NK-92 treated with Interleukin-12 subunit alpha and Interleukin-12 subunit beta, amount 100 ng/mL, for 24 hours (cell line): ENCODE results near the gene NCS1.
A peak's percentile ranks its signal among the peaks of the same experiment; 100 is the strongest.
"Not testable (repeated sequence)": the region's sequence is repeated elsewhere in the genome, so short reads cannot be mapped to it uniquely, and the experiment has no call there.

Experiments used
- DNase-seq: peaks from one replicate; lab custom pipeline; 2025; lab: John Stamatoyannopoulos, UW

Gene NCS1

GRCh38 chr9:130237763-130238524, 65.7 kb downstream of the NCS1 start:
- no peak for DNase-seq

- DNase-seq = no peak
Observed at GRCh38 chr9:130239363-130239695, 67.1 kb downstream of the NCS1 start.

GRCh38 chr9:130239741-130240241, 67.6 kb downstream of the NCS1 start:
- DNase-seq = no peak

GRCh38 chr9:130240410-130241197, 68.4 kb downstream of the NCS1 start:
- no peak for DNase-seq

GRCh38 chr9:130241198-130241535, 69.0 kb downstream of the NCS1 start:
- no peak for DNase-seq

- DNase-seq = no peak
Observed at GRCh38 chr9:130242270-130243014, 70.2 kb downstream of the NCS1 start.

GRCh38 chr9:130243015-130243881, 71.0 kb downstream of the NCS1 start:
- DNase-seq = peak; percentile 21

- DNase-seq = no peak
Observed at GRCh38 chr9:130243882-130244170, 71.6 kb downstream of the NCS1 start.

GRCh38 chr9:130244548-130245165, 72.5 kb downstream of the NCS1 start:
- no peak for DNase-seq

GRCh38 chr9:130245474-130245873, 73.3 kb downstream of the NCS1 start:
- DNase-seq = no peak

- no peak for DNase-seq
Observed at GRCh38 chr9:130246126-130246525, 73.9 kb downstream of the NCS1 start.

- no peak for DNase-seq
Observed at GRCh38 chr9:130254747-130255630, 82.8 kb downstream of the NCS1 start.

- no peak for DNase-seq
Observed at GRCh38 chr9:130255631-130256134, 83.5 kb downstream of the NCS1 start.

- DNase-seq = no peak
Observed at GRCh38 chr9:130256644-130257043, 84.4 kb downstream of the NCS1 start.

GRCh38 chr9:130258137-130258536, 85.9 kb downstream of the NCS1 start:
- DNase-seq = not testable (repeated sequence)

- no peak for DNase-seq
Observed at GRCh38 chr9:130259044-130259443, 86.8 kb downstream of the NCS1 start.

GRCh38 chr9:130260816-130261765, 88.9 kb downstream of the NCS1 start:
- no peak for DNase-seq

GRCh38 chr9:130262061-130262745, 90.0 kb downstream of the NCS1 start:
- no peak for DNase-seq
